Mesothelial cell of epicardium (in vitro differentiated cells): ENCODE data around the gene ANKRD49. TPM values are rescaled to one million over a fixed set of nuclear protein-coding genes. Genes with fewer than 3 reads are reported as not detected.
A peak's percentile ranks its signal among the peaks of the same experiment; 100 is the strongest.
"Not testable (repeated sequence)": the region's sequence is repeated elsewhere in the genome, so short reads cannot be mapped to it uniquely, and the experiment has no call there.

ENCODE experiments used
- DNase-seq, 2 experiments: peaks; one replicate each; pipeline ENCODE4 v3.0.0; 2021; ENCODE audit warnings: low spot score in 2 of 2; ENCODE audit not compliant: unreplicated experiment in 2 of 2
- H3K27ac Mint-ChIP-seq: 2 replicates; pipeline ENCODE4 v1.8.0; 2021; ENCODE audit warnings: mixed read lengths
- H3K27me3 Mint-ChIP-seq: 2 replicates; pipeline ENCODE4 v1.8.0; 2021; ENCODE audit warnings: low read depth, mixed read lengths
- H3K36me3 Mint-ChIP-seq: 2 replicates; pipeline ENCODE4 v1.8.0; 2021; ENCODE audit warnings: mixed read lengths
- H3K4me1 Mint-ChIP-seq: 2 replicates; pipeline ENCODE4 v1.8.0; 2021; ENCODE audit warnings: mixed read lengths
- H3K4me3 Mint-ChIP-seq: 2 replicates; pipeline ENCODE4 v1.8.0; 2021; ENCODE audit warnings: mild to moderate bottlenecking, moderate library complexity, mixed read lengths
- H3K9me3 Mint-ChIP-seq: 2 replicates; pipeline ENCODE4 v1.8.0; 2021; ENCODE audit warnings: mixed read lengths
- CTCF ChIP-seq: fragments of 200-600 bp; sonication (generic); IDR thresholded peaks from one replicate; pipeline ENCODE4 v1.5.0; 2021; ENCODE audit warnings: antibody characterized with exemption; ENCODE audit not compliant: unreplicated experiment
- total RNA-seq: library from RNA; stranded (reverse); gene quantifications from 3 replicates; pipeline ENCODE4 v1.2.1, GENCODE V29; 2021

The ANKRD49 gene
- total RNA-seq, 1 donor from 2014 or later: 16.6 TPM

- no peak for TF ChIP-seq CTCF
- H3K36me3 Mint-ChIP-seq: peaks cover 59% of the 10 kb centered on the region
- no peaks in the 10 kb centered on the region for H3K4me1 Mint-ChIP-seq
Observed at GRCh38 chr11:94486068-94486467, 7.7 kb upstream of the ANKRD49 start.

GRCh38 chr11:94494126-94494680 lies 419 bp downstream of the ANKRD49 start:
- no peak for TF ChIP-seq CTCF
- H3K9me3 Mint-ChIP-seq: no peaks in the 10 kb centered on the region
- peak overlapping the region; percentile 99 for H3K27ac Mint-ChIP-seq
- peaks cover 22% of the 10 kb centered on the region for H3K4me1 Mint-ChIP-seq
- H3K27me3 Mint-ChIP-seq: no peaks in the 10 kb centered on the region
- peaks cover 17% of the 10 kb centered on the region for H3K36me3 Mint-ChIP-seq
- no peak for DNase-seq
- H3K4me3 Mint-ChIP-seq: peak overlapping the region; percentile 97

More at GRCh38 chr11:94486068-94486467, 7.7 kb upstream of the ANKRD49 start:
- no peak overlapping the region for H3K4me3 Mint-ChIP-seq
- H3K27me3 Mint-ChIP-seq: no peaks in the 10 kb centered on the region
- no peak overlapping the region for H3K27ac Mint-ChIP-seq
- no peak for DNase-seq
- no peaks in the 10 kb centered on the region for H3K9me3 Mint-ChIP-seq

- Mint-ChIP-seq H3K4me3 (no peak overlapping the region), H3K4me1 (peaks cover 2% of the 10 kb centered on the region), H3K27ac (no peak overlapping the region), H3K9me3 (no peaks in the 10 kb centered on the region), H3K36me3 (peaks cover 10% of the 10 kb centered on the region), H3K27me3 (no peaks in the 10 kb centered on the region)
- no peak for TF ChIP-seq CTCF
- no peak for DNase-seq
Observed at GRCh38 chr11:94500181-94500580, 6.4 kb downstream of the ANKRD49 start.

GRCh38 chr11:94501522-94501921 lies 7.7 kb downstream of the ANKRD49 start:
- no peaks in the 10 kb centered on the region for H3K9me3 Mint-ChIP-seq
- no peaks in the 10 kb centered on the region for H3K27me3 Mint-ChIP-seq
- peaks cover 10% of the 10 kb centered on the region for H3K36me3 Mint-ChIP-seq
- H3K4me1 Mint-ChIP-seq: no peaks in the 10 kb centered on the region
- no peak overlapping the region for H3K27ac Mint-ChIP-seq
- TF ChIP-seq CTCF: no peak
- no peak overlapping the region for H3K4me3 Mint-ChIP-seq
- no peak for DNase-seq

- peak; percentile 81 for TF ChIP-seq CTCF
- Mint-ChIP-seq H3K27me3 (peaks cover 5% of the 10 kb centered on the region), H3K9me3 (peaks cover 3% of the 10 kb centered on the region), H3K27ac (no peak overlapping the region), H3K4me1 (no peaks in the 10 kb centered on the region), H3K4me3 (no peak overlapping the region), H3K36me3 (no peaks in the 10 kb centered on the region)
- no peak for DNase-seq
Observed at GRCh38 chr11:94504689-94505293, 11.0 kb downstream of the ANKRD49 start.

GRCh38 chr11:94506513-94506912 lies 12.7 kb downstream of the ANKRD49 start:
- H3K4me3 Mint-ChIP-seq, H3K27me3 Mint-ChIP-seq: not testable (repeated sequence)

More at GRCh38 chr11:94506513-94506912, 12.7 kb downstream of the ANKRD49 start:
- not testable (repeated sequence) for H3K27ac Mint-ChIP-seq, H3K9me3 Mint-ChIP-seq, DNase-seq, H3K4me1 Mint-ChIP-seq, H3K36me3 Mint-ChIP-seq
